IMR-90 (cell line): ENCODE measurements around the gene GNG12. TPM values are rescaled to one million over a fixed set of nuclear protein-coding genes. Genes with fewer than 3 reads are reported as not detected.
A peak's percentile ranks its signal among the peaks of the same experiment; 100 is the strongest.

Experiments
- ATAC-seq: fragments of 200-7000 bp; cut with Tn5 transposase; 2 replicates; pipeline ENCODE4 v1.9.1; 2020; ENCODE audit warnings: low read depth, mild to moderate bottlenecking, moderate library complexity
- BruUV-seq: library from RNA; stranded (reverse); fragments of 400-500 nt; replicated peaks from 2 replicates; lab custom pipeline; 2021; lab: Mats Ljungman, UMichigan
- CTCF ChIA-PET: fragments of 300-600 bp; formaldehyde crosslinking; extraction: SDS; loops from one replicate; lab custom pipeline; 2021; ENCODE audit warnings: antibody characterized with exemption; lab: Yijun Ruan, JAX
- POLR2A ChIA-PET: fragments of 300-600 bp; sonication (Branson Sonifier 250); formaldehyde crosslinking; loops from one replicate; lab custom pipeline; 2022; ENCODE audit warnings: antibody characterized with exemption; ENCODE audit not compliant: unreplicated experiment; lab: Charles Lee
- DNase-seq: peaks from one replicate; pipeline ENCODE4 v3.0.0; 2013
- H2AFZ ChIP-seq: replicated peaks from 2 replicates; pipeline ENCODE3; 2013; ENCODE audit warnings: low read length, mild to moderate bottlenecking; ENCODE audit not compliant: poor library complexity
- H2AK5ac ChIP-seq: 2 replicates; pipeline ENCODE4 v1.6.1; 2013; ENCODE audit warnings: low read depth, low read length, inconsistent platforms
- H2AK9ac ChIP-seq: replicated peaks from 2 replicates; pipeline ENCODE3; 2013; ENCODE audit warnings: mild to moderate bottlenecking, low read depth, low read length, moderate library complexity; ENCODE audit not compliant: poor library complexity
- H2BK120ac ChIP-seq: 2 replicates; pipeline ENCODE4 v1.6.1; 2013; ENCODE audit warnings: low read depth, low read length, inconsistent platforms
- H2BK15ac ChIP-seq: 3 replicates; pipeline ENCODE4 v1.6.1; 2013; ENCODE audit warnings: low read depth, low read length, inconsistent platforms
- H2BK20ac ChIP-seq: 2 replicates; pipeline ENCODE4 v1.6.1; 2013; ENCODE audit warnings: low read depth, mild to moderate bottlenecking, inconsistent platforms, low read length, moderate library complexity
- H2BK5ac ChIP-seq: 2 replicates; pipeline ENCODE4 v1.6.1; 2013; ENCODE audit warnings: mild to moderate bottlenecking, low read depth, low read length, inconsistent platforms; ENCODE audit not compliant: poor library complexity, severe bottlenecking
- H3K14ac ChIP-seq: replicated peaks from 2 replicates; pipeline ENCODE4 v1.6.1; 2013; ENCODE audit warnings: low read depth, low read length, inconsistent platforms
- H3K18ac ChIP-seq: 2 replicates; pipeline ENCODE4 v1.6.1; 2013; ENCODE audit warnings: low read depth, low read length, control low read depth
- H3K23ac ChIP-seq: 2 replicates; pipeline ENCODE4 v1.6.1; 2013; ENCODE audit warnings: low read depth, low read length, inconsistent platforms
- H3K27ac ChIP-seq: 2 replicates; pipeline ENCODE4 v1.5.1; 2013; ENCODE audit warnings: mild to moderate bottlenecking, control low read depth, low read length; ENCODE audit not compliant: insufficient read depth
- H3K27me3 ChIP-seq: 2 replicates; pipeline ENCODE4 v1.6.1; 2013; ENCODE audit warnings: low read length; ENCODE audit not compliant: control insufficient read depth, insufficient read depth
- H3K36me3 ChIP-seq: 2 replicates; pipeline ENCODE4 v1.6.1; 2013; ENCODE audit warnings: low read length, mixed read lengths; ENCODE audit not compliant: control insufficient read depth, insufficient read depth
- H3K4ac ChIP-seq: 2 replicates; pipeline ENCODE4 v1.6.1; 2013; ENCODE audit warnings: low read depth, low read length, inconsistent platforms
- H3K4me1 ChIP-seq: 2 replicates; pipeline ENCODE4 v1.6.1; 2013; ENCODE audit warnings: low read length, mixed read lengths; ENCODE audit not compliant: control insufficient read depth, insufficient read depth
- H3K4me2 ChIP-seq: 2 replicates; pipeline ENCODE4 v1.6.1; 2013; ENCODE audit warnings: low read depth, mild to moderate bottlenecking, control low read depth, low read length, moderate library complexity
- H3K4me3 ChIP-seq: 2 replicates; pipeline ENCODE4 v1.5.1; 2013; ENCODE audit warnings: low read depth, mild to moderate bottlenecking, control low read depth, low read length, moderate library complexity; ENCODE audit not compliant: insufficient read depth
- H3K56ac ChIP-seq: 2 replicates; pipeline ENCODE4 v1.6.1; 2013; ENCODE audit warnings: low read length, inconsistent platforms; ENCODE audit not compliant: insufficient read depth; ENCODE audit errors: extremely low read depth
- H3K79me1 ChIP-seq, 2 experiments: 2 replicates each; pipeline ENCODE4 v1.6.1; 2013; ENCODE audit warnings: low read length in 2 of 2, inconsistent platforms in 1 of 2, low read depth in 1 of 2
- H3K9ac ChIP-seq: 2 replicates; pipeline ENCODE4 v1.6.1; 2013; ENCODE audit warnings: low read depth, low read length, control low read depth
- H3K9me1 ChIP-seq: 2 replicates; pipeline ENCODE4 v1.6.1; 2013; ENCODE audit warnings: low read length, inconsistent platforms; ENCODE audit not compliant: insufficient read depth
- H3K9me3 ChIP-seq: 2 replicates; pipeline ENCODE4 v1.6.1; 2013; ENCODE audit warnings: low read length; ENCODE audit not compliant: control insufficient read depth, insufficient read depth
- H4K20me1 ChIP-seq: 2 replicates; pipeline ENCODE4 v1.6.1; 2013; ENCODE audit warnings: low read length, inconsistent platforms; ENCODE audit not compliant: insufficient read depth
- H4K5ac ChIP-seq: 2 replicates; pipeline ENCODE4 v1.6.1; 2013; ENCODE audit warnings: mild to moderate bottlenecking, low read depth, low read length, control low read depth
- H4K8ac ChIP-seq, 2 experiments: 2 replicates each; pipeline ENCODE4 v1.6.1; 2013; ENCODE audit warnings: low read depth in 2 of 2, low read length in 2 of 2, control low read depth in 1 of 2, inconsistent platforms in 1 of 2
- H4K91ac ChIP-seq: 2 replicates; pipeline ENCODE4 v1.6.1; 2013; ENCODE audit warnings: low read depth, low read length, inconsistent platforms; ENCODE audit not compliant: insufficient read depth
- CEBPB ChIP-seq: IDR thresholded peaks from 2 replicates; pipeline ENCODE4 v1.6.1; 2012; ENCODE audit warnings: low read depth, low read length, improper control_type of control experiment
- MAZ ChIP-seq: IDR thresholded peaks from 2 replicates; pipeline ENCODE4 v1.6.1; 2012; ENCODE audit warnings: low read depth, mild to moderate bottlenecking, low read length, improper control_type of control experiment, moderate library complexity, borderline replicate concordance
- dilution Hi-C: fragments of 300-500 bp; cut with HindIII; formaldehyde crosslinking; loops from one replicate; pipeline ENCODE4 v1.14.3; 2018; ENCODE audit warnings: low sequenced_read_pairs; ENCODE audit not compliant: unreplicated experiment
- in situ Hi-C: fragments of 300-500 bp; cut with MboI; formaldehyde crosslinking; loops from 3 replicates; pipeline ENCODE4 v1.14.3; 2019; ENCODE audit warnings: low sequenced_read_pairs, inconsistent platforms, mixed read lengths
- intact Hi-C: fragments of 100-400 bp; cut with micrococcal nuclease; formaldehyde crosslinking; loops from 2 replicates; pipeline ENCODE4 v1.10.0; 2022
- polyA plus RNA-seq, 3 experiments: library from polyadenylated mRNA; depleted of rRNA; stranded (reverse); fragments of >200 nt; gene quantifications; 2 replicates each; pipeline ENCODE4 v1.2.3, GENCODE V29; 2012; ENCODE audit warnings: low replicate concordance in 1 of 3
- total RNA-seq: library from RNA; depleted of rRNA; stranded (reverse); fragments of >200 nt; gene quantifications from 2 replicates; pipeline ENCODE4 v1.2.3, GENCODE V29; 2012
- TF ChIP-seq, protein P1 (sequence below): conservative IDR thresholded peaks from 2 replicates; pipeline ENCODE4 v1.5.1; 2012; ENCODE audit warnings: mild to moderate bottlenecking, low read depth, low read length, improper control_type of control experiment

GNG12 gene
- total and polyA plus RNA-seq, 2 of the 4 experiments (the other 2 are of a cell fraction): 92.3 to 132 TPM

DNA sequence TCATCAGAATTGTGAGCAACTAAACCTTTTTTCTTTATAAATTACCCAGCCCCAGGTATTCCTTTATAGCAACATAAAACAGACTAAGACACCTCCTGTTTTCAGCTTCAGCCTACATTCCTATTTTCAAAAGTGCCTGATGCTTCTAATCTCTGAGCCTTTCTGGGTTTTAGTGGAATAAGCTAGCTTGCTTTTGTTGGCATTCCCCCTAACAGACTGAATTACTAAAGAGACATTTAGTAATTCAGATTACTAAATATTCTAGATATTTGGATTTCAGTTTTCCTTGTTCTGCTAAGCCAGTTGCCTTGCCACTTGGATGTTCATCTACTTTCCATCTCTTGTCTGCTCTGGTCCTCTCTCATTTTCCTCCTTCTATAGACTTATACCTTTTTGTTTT is 10.5 kb upstream of the GNG12 start:
- no peak overlapping the region for H3K27ac ChIP-seq
- intact Hi-C loops (no loop called here), in situ Hi-C loops (loop anchor here (10.0 kb wide), 1 partner anchor 309 kb away; no protein-coding TSS in a partner anchor), dilution Hi-C loops (no loop called here)
- no peaks in the 10 kb centered on the region for H3K27me3 ChIP-seq
- H3K36me3 ChIP-seq: no peaks in the 10 kb centered on the region
- H3K79me1 ChIP-seq: no peaks in the 10 kb centered on the region
- no peak overlapping the region for H3K56ac ChIP-seq
- no peaks in the 10 kb centered on the region for H4K20me1 ChIP-seq
- no peak for DNase-seq
- 0 out of 2 replicates have a peak overlapping the region, but pooled peaks have one; percentile 20 for H2AK5ac ChIP-seq
- H2BK120ac ChIP-seq: no peak overlapping the region
- H4K91ac ChIP-seq: no peak overlapping the region
- no peak overlapping the region; the same call in 1 of the 2 replicates for H3K18ac ChIP-seq
- BruUV-seq: no TSS peak
- H3K4me3 ChIP-seq: no peak overlapping the region
- H3K9me3 ChIP-seq: no peaks in the 10 kb centered on the region
- no peak overlapping the region for H2BK15ac ChIP-seq
- H2AFZ ChIP-seq: no peak overlapping the region
- no peak overlapping the region for H3K9ac ChIP-seq
- H3K14ac ChIP-seq: no peak overlapping the region
- H4K8ac ChIP-seq: no peak overlapping the region
- no peak overlapping the region for H3K4me2 ChIP-seq
- ATAC-seq: no peak
- H3K9me1 ChIP-seq: peaks cover 4% of the 10 kb centered on the region
- H4K5ac ChIP-seq: no peak overlapping the region
- CTCF ChIA-PET: no interaction called here
- TF ChIP-seq, protein P1, sequence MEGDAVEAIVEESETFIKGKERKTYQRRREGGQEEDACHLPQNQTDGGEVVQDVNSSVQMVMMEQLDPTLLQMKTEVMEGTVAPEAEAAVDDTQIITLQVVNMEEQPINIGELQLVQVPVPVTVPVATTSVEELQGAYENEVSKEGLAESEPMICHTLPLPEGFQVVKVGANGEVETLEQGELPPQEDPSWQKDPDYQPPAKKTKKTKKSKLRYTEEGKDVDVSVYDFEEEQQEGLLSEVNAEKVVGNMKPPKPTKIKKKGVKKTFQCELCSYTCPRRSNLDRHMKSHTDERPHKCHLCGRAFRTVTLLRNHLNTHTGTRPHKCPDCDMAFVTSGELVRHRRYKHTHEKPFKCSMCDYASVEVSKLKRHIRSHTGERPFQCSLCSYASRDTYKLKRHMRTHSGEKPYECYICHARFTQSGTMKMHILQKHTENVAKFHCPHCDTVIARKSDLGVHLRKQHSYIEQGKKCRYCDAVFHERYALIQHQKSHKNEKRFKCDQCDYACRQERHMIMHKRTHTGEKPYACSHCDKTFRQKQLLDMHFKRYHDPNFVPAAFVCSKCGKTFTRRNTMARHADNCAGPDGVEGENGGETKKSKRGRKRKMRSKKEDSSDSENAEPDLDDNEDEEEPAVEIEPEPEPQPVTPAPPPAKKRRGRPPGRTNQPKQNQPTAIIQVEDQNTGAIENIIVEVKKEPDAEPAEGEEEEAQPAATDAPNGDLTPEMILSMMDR: no peak
- TF ChIP-seq MAZ (no peak), CEBPB (no peak)
- H3K23ac ChIP-seq: no peak overlapping the region
- no peak overlapping the region for H2BK20ac ChIP-seq
- H3K4me1 ChIP-seq: peaks cover 5% of the 10 kb centered on the region
- no peak overlapping the region for H2BK5ac ChIP-seq
- POLR2A ChIA-PET: no interaction called here
- H2AK9ac ChIP-seq: no peak overlapping the region
- no peak overlapping the region for H3K4ac ChIP-seq
